Measurements from ENCODE around the gene DTNA. TPM values are rescaled to one million over a fixed set of nuclear protein-coding genes. Genes with fewer than 3 reads are reported as not detected.

DTNA gene
- total and polyA plus RNA-seq, 2 of the 8 experiments (the other 6 are each of a cell fraction or from before 2014, with no cell fraction given): 30.2 to 32.7 TPM

DNA sequence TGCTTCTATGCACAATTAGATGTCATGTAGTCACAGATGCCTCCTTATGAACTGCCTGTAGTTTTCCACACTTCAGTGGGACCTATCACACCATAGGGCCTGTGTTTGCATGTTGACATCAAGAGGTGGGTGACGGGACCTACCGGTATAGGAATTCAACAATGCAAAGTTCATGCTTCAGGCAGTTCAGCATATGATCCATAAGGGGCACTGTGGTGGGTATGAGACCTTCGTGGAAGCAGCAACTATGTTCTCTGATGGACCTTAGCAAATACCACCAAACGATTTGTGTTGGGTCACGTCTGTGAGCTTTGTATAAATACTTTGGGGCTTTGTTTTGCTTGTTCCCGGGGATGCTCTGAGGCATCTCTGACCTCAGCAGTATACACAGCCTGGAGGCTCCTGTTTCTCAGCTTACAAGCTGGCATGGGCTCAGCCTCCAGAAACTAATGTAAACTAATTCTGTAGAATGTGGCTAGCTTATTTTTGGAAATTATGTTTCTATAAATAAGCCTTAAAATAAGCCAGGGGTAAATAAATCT is 111.6 kb downstream of the DTNA start:
- no peaks in the 10 kb centered on the region for H3K27me3 ChIP-seq (replicated peaks in 1 of 4; ENCODE audit: control insufficient read depth in 3 of 4, extremely low read depth in 1 of 4, insufficient read depth in 3 of 4, low read length in 3 of 4)
- no peaks in the 10 kb centered on the region for H3K79me2 ChIP-seq (ENCODE audit: control insufficient read depth in 1 of 2, insufficient read depth in 2 of 2, low read length in 2 of 2)
- FAIRE-seq (peak; percentile 48), DNase-seq (ENCODE audit: low read depth in 1 of 2, low spot score in 2 of 2) (no peak)
- H2BK20ac ChIP-seq (ENCODE audit: low read length): no peak overlapping the region
- H4K8ac ChIP-seq (ENCODE audit: extremely low read depth, insufficient read depth, low read length): no peak overlapping the region
- 92% methylated on average over 6 of the region's 6 CpGs; no CpG with 5 or more reads in 1 of the 2 experiments for WGBS, 2 experiments (ENCODE audit: extremely low coverage in 1 of 2, insufficient coverage in 1 of 2, insufficient read length in 1 of 2, insufficient replicate concordance in 2 of 2, low coverage in 1 of 2, low lambda C conversion rate in 2 of 2, missing lambda C conversion rate in 1 of 2)
- no peak overlapping the region for H4K5ac ChIP-seq (ENCODE audit: insufficient read length, low read depth, low read length)
- peaks cover 0 to 6% (median 0%) of the 10 kb centered on the region in 4 experiments; a peak in 2 of 7 replicates for H3K4me1 ChIP-seq (replicated peaks in 1 of 4; ENCODE audit: control insufficient read depth in 3 of 4, insufficient read depth in 4 of 4, low read length in 3 of 4)
- H2AFZ ChIP-seq (ENCODE audit: low read length): no peak overlapping the region
- H4K20me1 ChIP-seq (replicated peaks in 1 of 2; ENCODE audit: control insufficient read depth in 1 of 2, insufficient read depth in 2 of 2, low read length in 2 of 2): no peaks in the 10 kb centered on the region
- no peak overlapping the region for H3K14ac ChIP-seq (ENCODE audit: insufficient read length)
- no peaks in the 10 kb centered on the region for H3K79me1 ChIP-seq (ENCODE audit: low read depth, low read length)
- no peak overlapping the region for H3K27ac ChIP-seq (ENCODE audit: low read depth, low read length)
- H3K9me3 ChIP-seq (ENCODE audit: insufficient read depth in 2 of 2, low read depth in 1 of 2, low read length in 1 of 2): no peaks in the 10 kb centered on the region
- H4K91ac ChIP-seq (replicated peaks; ENCODE audit: insufficient read length, low read length): no peak overlapping the region
- H2BK15ac ChIP-seq (ENCODE audit: low read length): no peak overlapping the region
- H3K23ac ChIP-seq (ENCODE audit: insufficient read length): no peak overlapping the region
- no peak overlapping the region for H3K56ac ChIP-seq (replicated peaks; ENCODE audit: insufficient read length, low read depth, low read length)
- H2BK12ac ChIP-seq (ENCODE audit: low read depth, low read length): no peak overlapping the region
- ChIA-PET CTCF (ENCODE audit: partially characterized antibody) (interaction anchor here (0.7 to 4.0 kb wide), 9 partner anchors 8 to 699 kb away, joined by 3 to 31 read pairs (median 4); no protein-coding TSS in a partner anchor), POLR2A (ENCODE audit: partially characterized antibody) (no interaction called here)
- no peak overlapping the region for H3K9ac ChIP-seq (replicated peaks in 1 of 4; ENCODE audit: extremely low read depth in 1 of 4, low read depth in 3 of 4, low read length in 3 of 4)
- H3K23me2 ChIP-seq (ENCODE audit: low read depth, low read length): no peaks in the 10 kb centered on the region
- no peak overlapping the region for H2AK5ac ChIP-seq (ENCODE audit: low read depth, low read length)
- no peaks in the 10 kb centered on the region for H3K36me3 ChIP-seq (ENCODE audit: control insufficient read depth in 2 of 4, insufficient read depth in 4 of 4, low read length in 3 of 4)
- H3K4me2 ChIP-seq (ENCODE audit: insufficient read depth in 1 of 2, low read depth in 2 of 2, low read length in 2 of 2): no peak overlapping the region
- H2BK120ac ChIP-seq (replicated peaks; ENCODE audit: low read depth, low read length): no peak overlapping the region
- TF ChIP-seq CTCF (IDR thresholded peaks at IDR 0.05; ENCODE audit: control extremely low read depth in 1 of 3, insufficient read depth in 1 of 3, low read depth in 1 of 3, low read length in 3 of 3) (peak in 1 of 3 experiments; percentile 49; a peak in 2 of 4 replicates), RFX5 (IDR thresholded peaks at IDR 0.05; ENCODE audit: borderline replicate concordance, low read depth, low read length) (no peak)
- no peak overlapping the region for H3K18ac ChIP-seq (ENCODE audit: extremely low read depth, low read length)
- no peak overlapping the region for H3K4ac ChIP-seq (replicated peaks; ENCODE audit: insufficient read length, low read depth, low read length)
- H3K4me3 ChIP-seq (ENCODE audit: extremely low read depth in 1 of 4, insufficient read depth in 2 of 4, low read depth in 3 of 4, low read length in 4 of 4): no peak overlapping the region
- no peak overlapping the region for H2BK5ac ChIP-seq (ENCODE audit: low read depth, low read length)
